IMR-90 (cell line): Measurements from ENCODE around the gene TUBB4A.

Source experiments
- MAFK ChIP-seq: IDR thresholded peaks from 2 replicates; pipeline ENCODE4 v1.6.1; 2012; ENCODE audit warnings: low read depth, low read length, improper control_type of control experiment
- POLR2A ChIP-seq: IDR thresholded peaks from 2 replicates; pipeline ENCODE4 v1.6.1; 2012; ENCODE audit warnings: mild to moderate bottlenecking, low read depth, low read length
- RAD21 ChIP-seq: IDR thresholded peaks from 2 replicates; pipeline ENCODE4 v1.6.1; 2012; ENCODE audit warnings: low read length, improper control_type of control experiment

GRCh38 chr19:6483235-6483634 lies 18.9 kb downstream of the TUBB4A start:
- TF ChIP-seq MAFK (no peak), POLR2A (no peak), RAD21 (no peak)
